A375 (cell line): Measurements from ENCODE around the gene HCRTR2. TPM values are rescaled to one million over a fixed set of nuclear protein-coding genes. Genes with fewer than 3 reads are reported as not detected.

Experiments used
- total RNA-seq: library from RNA; depleted of rRNA; stranded (reverse); fragments of >200 nt; shearing (Covaris generic); gene quantifications from 2 replicates; pipeline ENCODE4 v1.2.3, GENCODE V29; 2014; rRNA removed

Gene HCRTR2
- total RNA-seq, result not detected in 2 replicates

GRCh38 chr6:55174211-55175026, at the start of gene HCRTR2:
TSS of gene HCRTR2 (plus strand) at chr6:55174515. CDS start at chr6:55174588, 73 bp downstream.

DNA sequence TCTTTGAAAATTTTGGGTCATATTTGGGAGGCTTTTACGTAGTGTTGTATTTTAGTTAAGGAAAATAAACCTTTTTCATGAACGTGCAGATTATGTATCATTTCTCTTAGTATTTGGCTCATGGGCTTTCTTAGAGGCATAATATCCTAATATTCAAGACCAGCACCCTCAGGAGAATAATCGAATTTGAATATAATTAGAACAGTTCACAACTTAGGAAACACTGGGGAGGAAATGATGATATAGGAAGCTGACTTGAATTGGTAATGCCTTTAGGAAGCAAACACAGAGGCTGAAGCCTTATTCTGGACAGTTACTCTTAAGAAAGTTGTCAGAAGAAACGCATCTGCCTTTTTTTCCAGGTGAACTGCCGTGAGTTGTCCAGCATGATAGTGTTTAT, 152.9 kb downstream of the HCRTR2 start, which contains the start of gene GFRAL:
GFRAL (plus strand) TSS at position 301 of the 400 bp plus-strand sequence; CDS start at position 387, 86 bp downstream.

Other genes starting within 250 kb of the HCRTR2 start
- not detected in 2 replicates for gene GFRAL, start 153.0 kb downstream of the HCRTR2 start, total RNA-seq